ENCODE results near the gene TRIM47.
A peak's percentile ranks its signal among the peaks of the same experiment; 100 is the strongest.

TRIM47 gene

GRCh38 chr17:75834279-75834920 lies 44.0 kb downstream of the TRIM47 start:
- in situ Hi-C loops (cut with HindIII; ENCODE audit: low sequenced_read_pairs), result no loop called here
- TF ChIP-seq, protein P1, sequence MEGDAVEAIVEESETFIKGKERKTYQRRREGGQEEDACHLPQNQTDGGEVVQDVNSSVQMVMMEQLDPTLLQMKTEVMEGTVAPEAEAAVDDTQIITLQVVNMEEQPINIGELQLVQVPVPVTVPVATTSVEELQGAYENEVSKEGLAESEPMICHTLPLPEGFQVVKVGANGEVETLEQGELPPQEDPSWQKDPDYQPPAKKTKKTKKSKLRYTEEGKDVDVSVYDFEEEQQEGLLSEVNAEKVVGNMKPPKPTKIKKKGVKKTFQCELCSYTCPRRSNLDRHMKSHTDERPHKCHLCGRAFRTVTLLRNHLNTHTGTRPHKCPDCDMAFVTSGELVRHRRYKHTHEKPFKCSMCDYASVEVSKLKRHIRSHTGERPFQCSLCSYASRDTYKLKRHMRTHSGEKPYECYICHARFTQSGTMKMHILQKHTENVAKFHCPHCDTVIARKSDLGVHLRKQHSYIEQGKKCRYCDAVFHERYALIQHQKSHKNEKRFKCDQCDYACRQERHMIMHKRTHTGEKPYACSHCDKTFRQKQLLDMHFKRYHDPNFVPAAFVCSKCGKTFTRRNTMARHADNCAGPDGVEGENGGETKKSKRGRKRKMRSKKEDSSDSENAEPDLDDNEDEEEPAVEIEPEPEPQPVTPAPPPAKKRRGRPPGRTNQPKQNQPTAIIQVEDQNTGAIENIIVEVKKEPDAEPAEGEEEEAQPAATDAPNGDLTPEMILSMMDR (IDR thresholded peaks at IDR 0.05; ENCODE audit: low read depth, low read length, missing control alignments), result no peak

DNA sequence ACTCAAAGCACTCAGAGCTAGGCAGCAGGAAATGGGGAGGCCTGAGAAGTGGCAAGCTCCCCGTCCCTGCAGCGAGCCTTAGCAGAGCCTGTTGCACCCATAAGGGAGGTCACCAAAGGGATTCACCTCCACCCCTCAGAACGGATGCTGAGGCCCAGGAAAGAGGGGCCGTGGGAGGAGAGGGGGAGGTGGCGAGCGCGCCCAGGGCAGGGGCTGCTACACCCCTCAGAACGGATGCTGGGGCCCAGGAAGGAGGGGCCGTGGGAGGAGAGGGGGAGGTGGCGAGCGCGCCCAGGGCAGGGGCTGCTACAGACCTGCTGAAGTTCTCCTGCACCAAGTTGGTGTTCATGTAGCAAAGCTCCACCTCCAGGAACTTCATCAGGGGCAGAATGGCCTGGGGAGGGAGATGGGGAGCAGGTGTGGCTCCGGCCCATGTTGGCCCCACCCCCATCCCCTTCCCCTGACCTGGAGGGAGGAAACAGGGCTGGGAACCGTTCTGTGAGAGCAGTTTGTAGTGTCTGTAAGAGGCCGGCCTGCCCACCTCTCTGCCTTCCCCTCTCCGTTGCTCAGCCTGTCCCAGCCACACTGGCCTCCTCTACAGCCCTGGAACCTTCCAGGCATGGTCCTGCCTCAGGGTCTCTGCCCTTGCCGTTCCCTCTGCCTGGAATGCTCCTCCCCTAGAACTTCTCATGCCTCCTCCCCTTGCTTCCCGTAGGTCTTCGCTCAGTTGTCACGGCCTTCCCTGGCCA lies 45.6 kb downstream of the TRIM47 start:
- H3K4me3 ChIP-seq (ENCODE audit: low read depth, low read length), result no peak overlapping the region
- no peak for DNase-seq (ENCODE audit: low read depth)
- in situ Hi-C loops (cut with HindIII; ENCODE audit: low sequenced_read_pairs), result no loop called here
- TF ChIP-seq, protein P1 (IDR thresholded peaks at IDR 0.05; ENCODE audit: low read depth, low read length, missing control alignments), result no peak

More at GRCh38 chr17:75834279-75834920, 44.0 kb downstream of the TRIM47 start:
- DNase-seq (ENCODE audit: low read depth), result no peak
- H3K4me3 ChIP-seq (ENCODE audit: low read depth, low read length), result no peak overlapping the region

- TF ChIP-seq, protein P1 (IDR thresholded peaks at IDR 0.05; ENCODE audit: low read depth, low read length, missing control alignments), result no peak
- peak; percentile 53 for DNase-seq (ENCODE audit: low read depth)
- H3K4me3 ChIP-seq (ENCODE audit: low read depth, low read length), result no peak overlapping the region
- in situ Hi-C loops (cut with HindIII; ENCODE audit: low sequenced_read_pairs), result no loop called here
Measured at GRCh38 chr17:75832164-75832651, 46.2 kb downstream of the TRIM47 start.

GRCh38 chr17:75831032-75831571 lies 47.3 kb downstream of the TRIM47 start:
- in situ Hi-C loops (cut with HindIII; ENCODE audit: low sequenced_read_pairs), result no loop called here
- no peak for DNase-seq (ENCODE audit: low read depth)
- TF ChIP-seq, protein P1 (IDR thresholded peaks at IDR 0.05; ENCODE audit: low read depth, low read length, missing control alignments), result no peak

GRCh38 chr17:75830164-75831031 lies 48.0 kb downstream of the TRIM47 start:
- TF ChIP-seq, protein P1 (IDR thresholded peaks at IDR 0.05; ENCODE audit: low read depth, low read length, missing control alignments), result peak; percentile 62
- no peak for DNase-seq (ENCODE audit: low read depth)
- in situ Hi-C loops (cut with HindIII; ENCODE audit: low sequenced_read_pairs), result no loop called here
- no peak overlapping the region for H3K4me3 ChIP-seq (ENCODE audit: low read depth, low read length)

More at GRCh38 chr17:75831032-75831571, 47.3 kb downstream of the TRIM47 start:
- H3K4me3 ChIP-seq (ENCODE audit: low read depth, low read length), result no peak overlapping the region

- TF ChIP-seq, protein P1 (IDR thresholded peaks at IDR 0.05; ENCODE audit: low read depth, low read length, missing control alignments), result no peak
- DNase-seq (ENCODE audit: low read depth), result no peak
- in situ Hi-C loops (cut with HindIII; ENCODE audit: low sequenced_read_pairs), result no loop called here
- no peak overlapping the region for H3K4me3 ChIP-seq (ENCODE audit: low read depth, low read length)
Measured at GRCh38 chr17:75829747-75830146, 48.6 kb downstream of the TRIM47 start.
